CD1c-positive myeloid dendritic cell (primary cell): Measurements from ENCODE around the gene PLA2G4A.

Source experiments
- DNase-seq: peaks from one replicate; pipeline ENCODE4 v3.0.0-alpha.2; 2016; ENCODE audit errors: extremely low spot score

PLA2G4A gene

GRCh38 chr1:186828611-186829454 lies at the start of gene PLA2G4A:
PLA2G4A (plus strand) TSS chr1:186828949; CDS start chr1:186854355, 25,406 bp downstream.
- peak; percentile 82 for DNase-seq

DNA sequence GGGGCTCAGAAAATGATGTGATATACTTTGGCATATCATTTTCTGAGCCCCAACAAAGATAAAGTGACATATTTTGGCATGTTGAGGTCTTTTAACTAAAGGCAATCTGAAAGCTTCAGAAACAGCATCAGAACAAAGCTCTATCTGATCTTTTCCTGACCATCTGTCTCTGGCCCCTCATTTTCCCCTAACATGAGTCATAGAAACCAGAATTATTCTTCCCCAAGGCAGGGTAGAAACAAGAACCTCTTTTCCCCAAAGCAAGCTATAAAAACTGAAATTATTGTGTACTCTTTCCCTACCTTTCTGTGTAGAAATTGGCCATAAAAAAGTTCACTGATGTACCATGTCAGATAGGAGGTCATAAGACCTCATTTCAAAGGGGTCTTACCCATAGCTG lies 48.7 kb upstream of the PLA2G4A start:
- no peak for DNase-seq

DNA sequence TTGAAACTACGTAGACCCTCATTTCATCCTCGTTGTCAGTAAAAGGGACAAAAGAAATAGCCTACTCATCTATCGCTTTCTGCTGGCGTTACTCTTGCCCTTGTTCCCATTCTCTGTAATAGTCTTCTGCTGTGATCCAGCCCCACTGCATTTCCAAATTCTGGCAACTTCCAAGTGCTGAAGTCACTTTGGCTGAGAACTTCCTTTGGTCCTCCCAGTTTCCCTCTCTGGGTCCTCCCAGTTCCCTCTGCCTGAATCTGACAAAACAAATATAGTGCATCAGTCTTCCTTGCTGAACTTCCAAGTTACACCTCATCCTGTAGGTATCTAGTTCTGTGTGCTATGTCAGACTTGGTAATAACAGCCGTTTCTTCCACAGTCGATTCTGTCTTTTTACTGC lies 47.0 kb upstream of the PLA2G4A start:
- DNase-seq: no peak

DNA sequence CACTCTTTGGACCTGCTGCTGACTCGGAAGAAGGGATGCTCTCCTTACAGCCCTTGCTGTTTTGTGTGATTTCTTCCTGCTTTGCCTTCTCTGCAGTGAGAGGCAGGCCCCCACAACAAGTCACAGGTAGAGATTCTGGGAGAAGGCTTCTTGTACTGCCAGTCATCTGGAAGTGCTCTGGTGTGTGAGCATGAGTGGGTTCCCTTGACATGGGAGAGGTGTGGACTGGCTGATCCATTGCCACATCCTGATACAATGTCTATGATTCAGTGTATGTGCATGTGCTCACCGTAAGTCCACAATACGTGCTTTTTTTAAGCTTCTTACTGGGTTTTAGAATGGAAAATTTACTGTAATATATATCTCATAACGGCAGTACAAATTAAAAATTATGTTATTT lies 46.0 kb upstream of the PLA2G4A start:
- DNase-seq: no peak

- no peak for DNase-seq
Observed at GRCh38 chr1:186783193-186783592, 45.6 kb upstream of the PLA2G4A start.

DNA sequence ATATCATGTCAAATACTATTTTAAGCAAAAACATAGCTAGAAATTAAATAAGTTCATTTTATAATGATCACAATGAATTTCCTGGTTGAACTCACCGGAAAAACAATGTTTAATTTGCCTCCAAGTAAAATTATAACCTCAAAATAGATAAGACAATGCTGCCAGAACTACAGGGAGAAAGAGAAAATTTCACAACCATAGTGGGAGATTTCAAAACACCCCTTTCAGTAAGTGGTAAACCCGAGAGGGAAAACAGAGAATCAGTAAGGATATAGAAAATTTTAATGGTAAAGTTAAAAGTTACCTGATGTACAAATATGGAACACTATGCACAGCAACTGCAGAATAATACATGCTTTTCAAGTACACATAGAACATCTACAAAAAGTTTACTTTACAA lies 43.2 kb upstream of the PLA2G4A start:
- DNase-seq: no peak

DNA sequence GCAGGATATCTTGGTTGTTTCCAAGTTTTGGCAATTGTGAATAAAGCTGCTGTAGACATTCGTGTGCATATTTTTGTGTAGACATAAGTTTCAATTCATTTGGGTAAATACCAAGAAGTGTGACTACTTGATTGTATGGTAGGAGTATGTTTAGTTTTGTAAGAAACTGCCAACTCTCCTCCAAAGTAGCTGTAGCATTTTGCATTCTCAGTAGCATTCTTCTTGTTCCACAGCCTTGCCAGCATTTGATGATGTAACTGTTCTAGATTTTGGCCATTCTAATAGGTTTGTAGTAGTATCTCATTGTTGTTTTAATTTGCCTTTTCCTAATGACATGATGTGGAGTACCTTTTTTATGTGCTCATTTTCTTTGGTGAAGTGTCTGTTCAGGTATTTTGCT lies 38.6 kb upstream of the PLA2G4A start:
- no peak for DNase-seq

GRCh38 chr1:186792870-186793581 lies 35.7 kb upstream of the PLA2G4A start:
- DNase-seq: no peak

DNA sequence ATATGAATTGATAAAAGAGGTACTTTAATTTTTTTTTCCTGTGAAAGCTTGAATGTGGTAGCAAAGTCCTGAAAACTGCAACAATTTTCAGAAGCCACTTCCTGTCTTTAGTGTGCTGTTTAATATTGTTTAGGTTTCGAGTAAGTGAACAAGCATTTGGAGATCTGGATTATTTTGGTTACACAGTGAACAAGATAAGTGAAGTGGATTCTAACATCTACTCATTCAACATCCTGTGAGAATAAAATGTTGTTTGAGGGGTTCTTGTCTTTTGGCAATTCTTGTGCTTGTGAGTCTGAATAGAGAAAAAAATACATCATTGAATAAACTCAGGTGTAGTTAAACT lies 35.2 kb upstream of the PLA2G4A start:
- DNase-seq: no peak

- no peak for DNase-seq
Observed at GRCh38 chr1:186798960-186799688, 29.6 kb upstream of the PLA2G4A start.

GRCh38 chr1:186799689-186800054 lies 29.1 kb upstream of the PLA2G4A start:
- DNase-seq: no peak

DNA sequence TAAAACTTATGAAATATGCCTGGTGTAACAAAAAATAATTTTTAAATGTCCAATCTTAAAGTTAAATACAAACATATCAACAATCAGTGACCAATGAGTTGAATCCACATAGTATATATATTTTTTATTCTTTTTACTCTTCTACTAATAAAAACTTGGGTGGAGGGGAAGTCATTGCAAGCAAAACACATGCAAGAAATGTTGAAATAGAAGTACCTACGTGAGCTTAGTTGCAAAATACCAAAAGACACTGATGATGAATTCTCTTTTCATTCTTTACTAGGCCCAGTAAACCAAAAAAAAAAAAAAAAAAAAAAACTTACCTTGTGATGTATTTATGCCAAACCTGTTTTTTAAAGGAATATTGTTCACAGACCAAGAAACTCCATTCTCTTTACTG lies 26.4 kb upstream of the PLA2G4A start:
- no peak for DNase-seq

DNA sequence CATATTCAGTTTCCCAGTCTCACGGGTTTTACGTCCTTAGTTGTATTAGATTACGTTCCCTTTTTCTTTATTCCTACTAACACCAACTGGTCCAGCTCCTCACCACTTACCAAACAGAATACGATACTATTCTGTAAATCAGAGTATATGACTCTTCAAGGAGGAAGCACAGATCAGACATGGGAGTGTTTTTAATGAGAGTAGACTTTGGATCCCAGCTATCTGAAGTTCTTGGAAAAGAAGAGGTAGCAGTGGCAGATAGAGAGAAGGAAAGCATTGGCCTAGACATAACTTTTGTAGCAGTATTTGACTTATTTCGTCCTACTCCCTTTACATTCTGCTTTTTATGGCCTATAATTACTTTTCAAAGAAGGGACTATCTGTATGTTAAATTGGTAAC lies 24.1 kb upstream of the PLA2G4A start:
- DNase-seq: no peak

GRCh38 chr1:186806477-186806876 lies 22.3 kb upstream of the PLA2G4A start:
- no peak for DNase-seq

DNA sequence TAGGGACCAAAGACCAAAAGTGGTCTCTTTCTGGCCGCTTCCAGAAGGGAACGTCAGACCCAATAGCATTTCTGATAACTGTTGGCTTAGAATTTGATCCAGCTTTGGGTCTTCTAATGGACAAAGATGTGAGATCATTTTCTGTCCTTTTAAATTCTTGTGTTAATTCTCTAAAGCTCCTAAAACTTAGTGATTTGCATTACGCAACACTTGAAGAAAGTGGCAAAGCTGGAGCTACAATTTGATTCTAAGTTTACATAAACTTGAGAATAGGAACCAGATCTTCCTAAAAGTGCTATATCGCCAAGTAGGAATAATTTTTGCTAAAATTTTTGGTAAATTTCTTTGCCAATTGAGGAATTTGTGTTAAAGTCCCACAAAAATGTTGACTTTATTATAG lies 21.6 kb upstream of the PLA2G4A start:
- no peak for DNase-seq

DNA sequence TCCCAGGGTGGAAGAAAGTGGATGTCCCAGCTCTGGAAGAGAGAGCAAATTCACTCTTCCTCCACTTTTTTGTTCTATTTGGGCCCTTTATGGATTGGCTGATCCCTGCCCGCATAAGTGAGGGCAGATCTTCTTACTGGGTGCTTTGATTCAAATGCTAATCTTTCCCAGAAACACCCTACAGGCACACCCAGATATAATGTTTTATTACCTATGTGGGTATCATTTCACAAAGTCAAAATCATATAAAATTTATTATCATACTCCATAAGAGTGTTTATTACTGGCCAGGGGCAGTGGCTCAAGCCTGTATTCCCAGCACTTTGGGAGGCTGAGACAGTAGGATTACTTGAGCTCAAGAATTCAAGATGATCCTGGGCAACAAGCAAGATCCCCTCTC lies 16.9 kb upstream of the PLA2G4A start:
- DNase-seq: no peak

- no peak for DNase-seq
Observed at GRCh38 chr1:186812570-186812969, 16.2 kb upstream of the PLA2G4A start.

DNA sequence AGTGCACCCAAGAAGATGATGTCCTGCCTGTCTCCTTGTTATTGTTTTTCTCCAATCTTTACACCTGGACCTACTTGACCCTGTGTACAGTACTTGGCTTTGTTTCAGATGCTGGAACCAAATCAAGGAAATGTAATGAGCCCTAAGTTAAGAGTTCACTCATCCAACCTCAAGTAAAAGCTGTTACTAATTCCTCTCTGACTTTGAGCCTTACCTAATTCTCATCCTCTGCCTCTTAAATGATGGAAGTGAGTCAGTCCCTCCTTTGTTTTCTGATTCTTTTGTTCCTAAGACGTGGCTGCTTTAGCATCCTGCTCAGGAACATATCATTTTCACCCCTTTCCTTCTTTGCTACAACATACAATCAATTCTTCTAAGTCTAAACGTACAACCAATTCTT lies 15.3 kb upstream of the PLA2G4A start:
- no peak for DNase-seq

- DNase-seq: peak; percentile 76
Observed at GRCh38 chr1:186819126-186819525, 9.6 kb upstream of the PLA2G4A start.

GRCh38 chr1:186819563-186819962 lies 9.2 kb upstream of the PLA2G4A start:
- no peak for DNase-seq

- peak; percentile 53 for DNase-seq
Observed at GRCh38 chr1:186829686-186830587, 1.2 kb downstream of the PLA2G4A start.

DNA sequence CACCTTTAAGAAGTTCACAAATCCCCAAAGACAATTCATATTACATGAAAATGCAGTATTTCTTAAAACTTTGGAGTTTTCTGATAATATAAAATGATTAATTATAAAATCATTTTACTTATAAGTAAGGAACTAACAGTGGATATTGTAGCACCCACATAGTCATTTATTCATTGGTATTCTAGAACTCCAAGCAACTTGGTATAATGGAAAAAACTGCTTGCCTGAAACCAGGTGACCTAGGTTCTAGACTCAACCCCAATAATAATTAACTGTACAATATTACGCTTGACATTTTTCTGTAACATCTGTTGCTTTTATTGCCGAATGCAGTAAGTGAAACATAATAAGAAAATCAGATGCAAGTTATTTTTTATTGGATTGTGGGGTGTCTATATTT lies 2.4 kb downstream of the PLA2G4A start:
- no peak for DNase-seq
